Measurements from ENCODE around the gene PTPRU.

The PTPRU gene

GRCh38 chr1:29317063-29317915 is 81.0 kb downstream of the PTPRU start:
- H3K9me3 ChIP-seq (ENCODE audit: control insufficient read depth, insufficient read depth, low read depth, low read length), result no peaks in the 10 kb centered on the region
- ChIA-PET CTCF (interaction anchor here (0.9 kb wide), 1 partner anchor 15 kb away, joined by 3 read pairs; no protein-coding TSS in a partner anchor), POLR2A (no interaction called here)
- H3K36me3 ChIP-seq (ENCODE audit: control insufficient read depth in 2 of 2, insufficient read depth in 1 of 2, low read length in 2 of 2), result peaks cover 0 to 81% of the 10 kb centered on the region in 2 experiments; a peak in 2 of 3 replicates
- TF ChIP-seq ZBTB8A (tag by site-specific recombination; IDR thresholded peaks at IDR 0.05), result no peak
- TF ChIP-seq ZNF48 (tag by site-specific recombination; IDR thresholded peaks at IDR 0.05), result no peak
- no peak for TF ChIP-seq SP7 (tag by site-specific recombination; IDR thresholded peaks at IDR 0.05)
- TF ChIP-seq SETDB1 (IDR thresholded peaks at IDR 0.05; ENCODE audit: insufficient read length, low read length), result no peak
- no peak for TF ChIP-seq KLF1 (tag by site-specific recombination; IDR thresholded peaks at IDR 0.05)
- no peak for TF ChIP-seq ZXDB (tag by site-specific recombination; IDR thresholded peaks at IDR 0.05)
- no peak for TF ChIP-seq YY1 (tag by site-specific recombination; IDR thresholded peaks at IDR 0.05)
- TF ChIP-seq PRDM4 (tag by site-specific recombination; IDR thresholded peaks at IDR 0.05), result no peak
- TF ChIP-seq ZNF184 (tag by site-specific recombination; IDR thresholded peaks at IDR 0.05), result no peak
- H3K27ac ChIP-seq (ENCODE audit: extremely low read depth, low read depth, low read length), result no peak overlapping the region
- H3K4me1 ChIP-seq (ENCODE audit: control insufficient read depth, insufficient read depth, low read length), result no peaks in the 10 kb centered on the region
- H3K4me3 ChIP-seq (ENCODE audit: low read depth, low read length), result no peak overlapping the region

- no peak for TF ChIP-seq ZNF202 (tag by site-specific recombination; IDR thresholded peaks at IDR 0.05; ENCODE audit: borderline replicate concordance)
- TF ChIP-seq BCL11B (tag by site-specific recombination; IDR thresholded peaks at IDR 0.05; ENCODE audit: low read depth), result no peak
- no peak for TF ChIP-seq ZNF112 (tag by site-specific recombination; IDR thresholded peaks at IDR 0.05)
- TF ChIP-seq ZNF311 (tag by site-specific recombination; IDR thresholded peaks at IDR 0.05; ENCODE audit: borderline replicate concordance), result no peak
- TF ChIP-seq ZNF223 (tag by site-specific recombination; IDR thresholded peaks at IDR 0.05), result no peak
- no peak for TF ChIP-seq TCF7L2 (IDR thresholded peaks at IDR 0.05; ENCODE audit: borderline replicate concordance, low read depth, low read length)
- no peak for TF ChIP-seq KLF8 (tag by site-specific recombination; IDR thresholded peaks at IDR 0.05)
- no peak for TF ChIP-seq ZBTB26 (tag by site-specific recombination; optimal IDR thresholded peaks at IDR 0.05)
- TF ChIP-seq ZNF704 (tag by site-specific recombination; IDR thresholded peaks at IDR 0.05), result no peak
- no peak for TF ChIP-seq ZNF423 (tag by site-specific recombination; IDR thresholded peaks at IDR 0.05)
- no peak for TF ChIP-seq ZNF24 (tag by site-specific recombination; IDR thresholded peaks at IDR 0.05)
- TF ChIP-seq GLI4 (tag by site-specific recombination; IDR thresholded peaks at IDR 0.05), result no peak
- no peak for TF ChIP-seq ZBTB1 (tag by site-specific recombination; IDR thresholded peaks at IDR 0.05)
- TF ChIP-seq ZNF707 (tag by site-specific recombination; IDR thresholded peaks at IDR 0.05), result no peak
- TF ChIP-seq ZNF266 (tag by site-specific recombination; IDR thresholded peaks at IDR 0.05; ENCODE audit: low read depth), result no peak
- no peak for TF ChIP-seq ZNF623 (tag by site-specific recombination; IDR thresholded peaks at IDR 0.05)
- TF ChIP-seq ZNF692 (tag by site-specific recombination; IDR thresholded peaks at IDR 0.05), result no peak
- no peak for TF ChIP-seq ZNF561 (tag by site-specific recombination; IDR thresholded peaks at IDR 0.05; ENCODE audit: borderline replicate concordance)
- CTCF ChIA-PET, result no interaction called here
Observed at GRCh38 chr1:29317916-29318530, 81.7 kb downstream of the PTPRU start.

More at GRCh38 chr1:29317916-29318530, 81.7 kb downstream of the PTPRU start:
- H3K4me1 ChIP-seq (ENCODE audit: control insufficient read depth, insufficient read depth, low read length), result no peaks in the 10 kb centered on the region
- peaks cover 0 to 74% of the 10 kb centered on the region in 2 experiments; a peak in 2 of 3 replicates for H3K36me3 ChIP-seq (ENCODE audit: control insufficient read depth in 2 of 2, insufficient read depth in 1 of 2, low read length in 2 of 2)
- no peak overlapping the region for H3K4me3 ChIP-seq (ENCODE audit: low read depth, low read length)
- no peaks in the 10 kb centered on the region for H3K9me3 ChIP-seq (ENCODE audit: control insufficient read depth, insufficient read depth, low read depth, low read length)
- POLR2A ChIA-PET, result no interaction called here
- no peak overlapping the region for H3K27ac ChIP-seq (ENCODE audit: extremely low read depth, low read depth, low read length)
